IPS-15b (cell line): ENCODE measurements around the gene KBTBD12.

ENCODE experiments used
- H3K27me3 ChIP-seq: one replicate; pipeline ENCODE4 v1.6.1; 2013; ENCODE audit warnings: low read length; ENCODE audit not compliant: control insufficient read depth, insufficient read depth
- H3K36me3 ChIP-seq: one replicate; pipeline ENCODE4 v1.6.1; 2013; ENCODE audit warnings: low read length; ENCODE audit not compliant: control insufficient read depth, insufficient read depth
- H3K4me1 ChIP-seq: one replicate; pipeline ENCODE4 v1.6.1; 2013; ENCODE audit warnings: mild to moderate bottlenecking, low read length; ENCODE audit not compliant: control insufficient read depth, insufficient read depth
- H3K4me3 ChIP-seq: one replicate; pipeline ENCODE4 v1.5.1; 2013; ENCODE audit warnings: low read depth, low read length
- H3K9ac ChIP-seq: one replicate; pipeline ENCODE4 v1.6.1; 2013; ENCODE audit warnings: low read depth, mild to moderate bottlenecking, low read length
- H3K9me3 ChIP-seq: one replicate; pipeline ENCODE4 v1.6.1; 2013; ENCODE audit warnings: mild to moderate bottlenecking, low read length; ENCODE audit not compliant: control insufficient read depth, insufficient read depth

Gene KBTBD12

GRCh38 chr3:127933396-127933795, 18.4 kb downstream of the KBTBD12 start:
- Histone ChIP-seq H3K4me3 (no peak overlapping the region), H3K36me3 (no peaks in the 10 kb centered on the region), H3K9ac (no peak overlapping the region), H3K4me1 (no peaks in the 10 kb centered on the region), H3K27me3 (no peaks in the 10 kb centered on the region), H3K9me3 (no peaks in the 10 kb centered on the region)

DNA sequence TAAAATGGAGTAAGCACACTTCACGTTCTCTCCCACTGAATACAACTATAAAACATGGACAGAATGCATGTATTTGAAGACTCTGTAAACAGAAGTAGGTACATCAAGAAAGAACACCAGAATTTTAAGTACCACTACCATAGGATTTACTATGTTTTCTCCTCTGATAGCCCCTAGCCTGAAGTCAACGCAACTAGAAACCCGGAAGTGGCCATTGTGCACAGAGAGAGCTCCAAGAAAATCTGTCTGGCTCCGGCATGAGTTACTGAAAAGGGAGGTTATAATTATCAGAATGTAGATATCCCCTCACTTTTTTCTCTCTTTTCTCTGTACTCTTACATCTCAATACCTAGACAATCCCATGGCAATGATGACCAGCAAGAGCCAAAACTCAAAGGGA, 23.8 kb downstream of the KBTBD12 start:
- Histone ChIP-seq H3K9ac (no peak overlapping the region), H3K27me3 (no peaks in the 10 kb centered on the region), H3K4me1 (no peaks in the 10 kb centered on the region), H3K4me3 (no peak overlapping the region), H3K36me3 (no peaks in the 10 kb centered on the region), H3K9me3 (no peaks in the 10 kb centered on the region)

- no peak overlapping the region for H3K9ac ChIP-seq
- no peaks in the 10 kb centered on the region for H3K4me1 ChIP-seq
- H3K9me3 ChIP-seq = no peaks in the 10 kb centered on the region
- H3K36me3 ChIP-seq = no peaks in the 10 kb centered on the region
- H3K4me3 ChIP-seq = no peak overlapping the region
- H3K27me3 ChIP-seq = no peaks in the 10 kb centered on the region
Observed at GRCh38 chr3:127940116-127940515, 25.1 kb downstream of the KBTBD12 start.

GRCh38 chr3:127942613-127943012, 27.6 kb downstream of the KBTBD12 start:
- H3K9me3 ChIP-seq = no peaks in the 10 kb centered on the region
- no peaks in the 10 kb centered on the region for H3K36me3 ChIP-seq
- H3K27me3 ChIP-seq = no peaks in the 10 kb centered on the region
- no peak overlapping the region for H3K4me3 ChIP-seq
- H3K9ac ChIP-seq = no peak overlapping the region
- no peaks in the 10 kb centered on the region for H3K4me1 ChIP-seq

GRCh38 chr3:127948211-127948610, 33.2 kb downstream of the KBTBD12 start:
- no peaks in the 10 kb centered on the region for H3K4me1 ChIP-seq
- no peaks in the 10 kb centered on the region for H3K27me3 ChIP-seq
- H3K36me3 ChIP-seq = no peaks in the 10 kb centered on the region
- H3K4me3 ChIP-seq = no peak overlapping the region
- no peaks in the 10 kb centered on the region for H3K9me3 ChIP-seq
- H3K9ac ChIP-seq = no peak overlapping the region

DNA sequence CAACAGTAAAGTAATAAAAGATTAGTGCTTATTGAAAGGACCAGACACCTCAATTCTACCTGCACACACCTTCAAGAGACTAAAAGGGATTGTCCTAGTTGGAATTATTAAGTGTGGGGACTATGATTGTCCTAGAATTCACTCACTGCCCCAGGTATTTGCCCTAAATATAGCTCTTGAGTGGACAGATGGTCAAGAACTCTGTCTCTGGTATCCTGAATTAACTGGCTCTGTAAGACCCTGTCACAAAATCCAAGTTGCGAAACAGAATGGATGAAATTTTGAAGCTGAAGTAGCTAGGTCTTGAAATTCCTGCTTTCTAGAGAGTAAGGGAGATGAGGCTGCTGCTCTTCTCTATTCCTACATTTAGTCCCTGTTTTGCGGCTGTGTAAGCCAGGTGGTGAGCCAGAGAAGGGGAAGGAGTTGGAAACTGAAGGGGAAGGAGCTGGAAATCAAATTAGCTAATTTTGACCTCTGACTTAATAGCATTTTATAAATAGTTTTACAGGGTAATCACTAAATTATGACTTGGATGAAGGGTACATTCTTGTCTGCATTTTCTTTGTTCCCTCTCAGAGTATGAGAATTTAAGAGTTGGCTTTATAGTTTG, 34.5 kb downstream of the KBTBD12 start:
- Histone ChIP-seq H3K9ac (no peak overlapping the region), H3K36me3 (no peaks in the 10 kb centered on the region), H3K9me3 (no peaks in the 10 kb centered on the region), H3K27me3 (no peaks in the 10 kb centered on the region), H3K4me3 (no peak overlapping the region), H3K4me1 (no peaks in the 10 kb centered on the region)

DNA sequence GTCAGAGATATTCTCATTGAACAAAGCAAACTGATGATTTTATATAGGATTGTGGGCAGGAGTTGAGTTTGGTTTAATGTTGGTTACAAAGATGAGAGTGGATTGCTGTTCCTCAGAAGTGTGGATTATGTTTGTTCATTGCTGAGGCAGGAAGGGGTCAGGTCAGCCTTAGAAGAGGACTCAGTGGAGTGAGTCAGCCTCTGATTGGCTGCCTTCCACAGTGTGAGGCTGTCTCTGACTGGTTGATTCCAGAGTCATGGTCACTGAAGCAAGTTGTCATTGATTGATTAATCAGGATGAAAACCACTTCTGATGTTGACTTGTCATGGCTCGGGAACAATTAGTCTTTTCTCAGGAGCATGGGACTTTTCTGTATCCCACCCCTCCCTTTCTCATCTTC, 36.2 kb downstream of the KBTBD12 start:
- no peak overlapping the region for H3K9ac ChIP-seq
- no peaks in the 10 kb centered on the region for H3K9me3 ChIP-seq
- H3K27me3 ChIP-seq = no peaks in the 10 kb centered on the region
- no peak overlapping the region for H3K4me3 ChIP-seq
- no peaks in the 10 kb centered on the region for H3K36me3 ChIP-seq
- no peaks in the 10 kb centered on the region for H3K4me1 ChIP-seq

- Histone ChIP-seq H3K4me1 (no peaks in the 10 kb centered on the region), H3K9ac (no peak overlapping the region), H3K9me3 (no peaks in the 10 kb centered on the region), H3K36me3 (no peaks in the 10 kb centered on the region), H3K27me3 (no peaks in the 10 kb centered on the region), H3K4me3 (no peak overlapping the region)
Observed at GRCh38 chr3:127953091-127954035, 38.3 kb downstream of the KBTBD12 start.

- no peaks in the 10 kb centered on the region for H3K27me3 ChIP-seq
- no peak overlapping the region for H3K9ac ChIP-seq
- no peaks in the 10 kb centered on the region for H3K9me3 ChIP-seq
- H3K36me3 ChIP-seq = no peaks in the 10 kb centered on the region
- peaks cover 2% of the 10 kb centered on the region for H3K4me1 ChIP-seq
- H3K4me3 ChIP-seq = no peak overlapping the region
Observed at GRCh38 chr3:127954640-127955039, 39.6 kb downstream of the KBTBD12 start.

- no peaks in the 10 kb centered on the region for H3K9me3 ChIP-seq
- no peaks in the 10 kb centered on the region for H3K36me3 ChIP-seq
- no peaks in the 10 kb centered on the region for H3K27me3 ChIP-seq
- no peak overlapping the region for H3K9ac ChIP-seq
- H3K4me1 ChIP-seq = peaks cover 4% of the 10 kb centered on the region
- H3K4me3 ChIP-seq = no peak overlapping the region
Observed at GRCh38 chr3:127955728-127956127, 40.7 kb downstream of the KBTBD12 start.

DNA sequence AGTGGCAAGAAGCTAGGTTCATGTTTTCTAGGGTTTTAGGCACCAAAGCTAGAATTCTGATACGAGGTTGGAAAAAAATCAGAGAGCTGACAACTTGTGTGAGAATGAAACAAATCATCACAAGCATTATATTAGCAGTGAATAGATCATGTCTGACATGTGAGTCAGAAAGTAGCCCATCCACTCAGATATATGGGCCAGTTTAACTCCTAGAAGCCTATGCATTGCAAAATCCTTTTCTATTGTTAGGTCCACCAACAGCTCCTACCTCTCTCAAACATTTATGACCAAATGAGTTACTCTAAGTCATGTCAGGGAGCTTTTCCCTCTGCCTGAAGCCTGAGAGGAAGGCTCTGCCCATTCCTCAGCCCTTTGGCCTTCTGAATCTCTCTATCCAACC, 44.0 kb downstream of the KBTBD12 start:
- Histone ChIP-seq H3K27me3 (no peaks in the 10 kb centered on the region), H3K9ac (no peak overlapping the region), H3K9me3 (no peaks in the 10 kb centered on the region), H3K4me1 (peaks cover 4% of the 10 kb centered on the region), H3K4me3 (no peak overlapping the region), H3K36me3 (no peaks in the 10 kb centered on the region)

GRCh38 chr3:127959873-127960272, 44.8 kb downstream of the KBTBD12 start:
- H3K4me3 ChIP-seq = no peak overlapping the region
- H3K4me1 ChIP-seq = peaks cover 4% of the 10 kb centered on the region
- no peak overlapping the region for H3K9ac ChIP-seq
- H3K36me3 ChIP-seq = no peaks in the 10 kb centered on the region
- H3K27me3 ChIP-seq = no peaks in the 10 kb centered on the region
- H3K9me3 ChIP-seq = no peaks in the 10 kb centered on the region
